Measurements from ENCODE around the gene ARHGEF11.

DNA sequence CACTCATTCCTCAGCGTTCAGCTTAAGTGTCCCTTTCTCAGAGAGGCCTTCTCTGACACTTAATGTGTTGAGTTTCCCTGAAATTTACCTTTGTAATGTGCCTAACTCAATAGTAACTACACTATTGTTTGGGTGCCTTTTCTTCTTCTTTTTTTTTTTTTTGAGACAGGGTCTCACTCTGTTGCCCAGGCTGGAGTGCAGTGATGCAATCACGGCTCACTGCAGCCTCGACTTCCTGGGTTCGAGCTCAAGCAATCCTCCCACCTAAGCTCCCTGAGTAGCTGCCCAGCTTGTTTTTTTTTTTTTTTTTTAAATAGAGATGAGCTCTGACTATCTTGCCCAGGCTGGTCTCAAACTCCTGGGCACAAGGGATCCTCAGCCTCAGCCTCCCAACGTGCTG lies 50.1 kb downstream of the ARHGEF11 start:
- TF ChIP-seq CTCF (conservative IDR thresholded peaks at IDR 0.05; ENCODE audit: low read depth, low read length): no peak
- no peak for TF ChIP-seq EZH2 (IDR thresholded peaks at IDR 0.05; ENCODE audit: borderline replicate concordance, low read depth, low read length, poor library complexity, severe bottlenecking)
